K562 (cell line): ENCODE results near the gene SLC1A5.
"Not testable (repeated sequence)": the region's sequence is repeated elsewhere in the genome, so short reads cannot be mapped to it uniquely, and the experiment has no call there.

Experiments used
- EP300 ChIP-seq: IDR thresholded peaks from 2 replicates; pipeline ENCODE4 v1.6.1; 2012; ENCODE audit warnings: low read length, improper control_type of control experiment
- EZH2 ChIP-seq: IDR thresholded peaks from 2 replicates; pipeline ENCODE4 v1.6.1; 2012; ENCODE audit warnings: low read depth, mild to moderate bottlenecking, inconsistent platforms, low read length, borderline replicate concordance
- MCM2 ChIP-seq: fragments of 450-650 bp; IDR thresholded peaks from 2 replicates; pipeline ENCODE4 v1.6.1; 2017; ENCODE audit warnings: low read depth, mild to moderate bottlenecking
- SRF ChIP-seq, 2 experiments: fragments of 250-450, 450-650 bp in 1 of 2; sonication (Bioruptor Pico) in 1 of 2; sonication (generic) in 1 of 2; formaldehyde crosslinking; IDR thresholded peaks; 2 replicates each; pipeline versions ENCODE4 v1.5.0 to v1.5.1; 2020 to 2022; ENCODE audit warnings: mild to moderate bottlenecking in 1 of 2, missing genetic modification reagents in 1 of 2
- ZBTB34 ChIP-seq: fragments of 250-450 bp; sonication (Bioruptor Pico); IDR thresholded peaks from 2 replicates; pipeline ENCODE4 v1.8.0; 2021; ENCODE audit warnings: mild to moderate bottlenecking, moderate library complexity
- ZBTB7A ChIP-seq: IDR thresholded peaks from 2 replicates; pipeline ENCODE4 v1.6.1; 2011; ENCODE audit warnings: low read depth, mild to moderate bottlenecking, low read length, moderate library complexity, borderline replicate concordance; ENCODE audit not compliant: control insufficient read depth
- TF ChIP-seq, protein P1 (sequence below), 3 experiments: IDR thresholded peaks in 2 of 3; conservative IDR thresholded peaks in 1 of 3; 2 replicates each; pipeline ENCODE4 v1.5.1; 2011 to 2012; ENCODE audit warnings: low read length in 3 of 3, mild to moderate bottlenecking in 3 of 3, control low read depth in 2 of 3, improper control_type of control experiment in 1 of 3, inconsistent platforms in 1 of 3, low read depth in 1 of 3, mixed read lengths in 1 of 3, moderate library complexity in 1 of 3; ENCODE audit not compliant: insufficient read depth in 2 of 3
- TF ChIP-seq, protein P2 (sequence below), 2 experiments: fragments of 450-650 bp in 1 of 2; sonication (generic) in 1 of 2; formaldehyde crosslinking in 1 of 2; IDR thresholded peaks; 2 replicates each; pipeline versions ENCODE4 v1.7.1 to v1.9.0; 2016 to 2022; ENCODE audit warnings: inconsistent platforms in 1 of 2, mild to moderate bottlenecking in 1 of 2, missing genetic modification reagents in 1 of 2

GRCh38 chr19:46777956-46778645 is 10.3 kb downstream of the SLC1A5 start:
- TF ChIP-seq, protein P1, sequence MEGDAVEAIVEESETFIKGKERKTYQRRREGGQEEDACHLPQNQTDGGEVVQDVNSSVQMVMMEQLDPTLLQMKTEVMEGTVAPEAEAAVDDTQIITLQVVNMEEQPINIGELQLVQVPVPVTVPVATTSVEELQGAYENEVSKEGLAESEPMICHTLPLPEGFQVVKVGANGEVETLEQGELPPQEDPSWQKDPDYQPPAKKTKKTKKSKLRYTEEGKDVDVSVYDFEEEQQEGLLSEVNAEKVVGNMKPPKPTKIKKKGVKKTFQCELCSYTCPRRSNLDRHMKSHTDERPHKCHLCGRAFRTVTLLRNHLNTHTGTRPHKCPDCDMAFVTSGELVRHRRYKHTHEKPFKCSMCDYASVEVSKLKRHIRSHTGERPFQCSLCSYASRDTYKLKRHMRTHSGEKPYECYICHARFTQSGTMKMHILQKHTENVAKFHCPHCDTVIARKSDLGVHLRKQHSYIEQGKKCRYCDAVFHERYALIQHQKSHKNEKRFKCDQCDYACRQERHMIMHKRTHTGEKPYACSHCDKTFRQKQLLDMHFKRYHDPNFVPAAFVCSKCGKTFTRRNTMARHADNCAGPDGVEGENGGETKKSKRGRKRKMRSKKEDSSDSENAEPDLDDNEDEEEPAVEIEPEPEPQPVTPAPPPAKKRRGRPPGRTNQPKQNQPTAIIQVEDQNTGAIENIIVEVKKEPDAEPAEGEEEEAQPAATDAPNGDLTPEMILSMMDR (IDR thresholded peaks at IDR 0.05 in 2 of 3, conservative IDR thresholded peaks at IDR 0.05 in 1 of 3; ENCODE audit: insufficient read depth in 2 of 3, low read depth in 1 of 3, low read length in 3 of 3), result peak in 1 of 3 experiments; percentile 22; a peak in 1 of 6 replicates
- TF ChIP-seq, protein P2, sequence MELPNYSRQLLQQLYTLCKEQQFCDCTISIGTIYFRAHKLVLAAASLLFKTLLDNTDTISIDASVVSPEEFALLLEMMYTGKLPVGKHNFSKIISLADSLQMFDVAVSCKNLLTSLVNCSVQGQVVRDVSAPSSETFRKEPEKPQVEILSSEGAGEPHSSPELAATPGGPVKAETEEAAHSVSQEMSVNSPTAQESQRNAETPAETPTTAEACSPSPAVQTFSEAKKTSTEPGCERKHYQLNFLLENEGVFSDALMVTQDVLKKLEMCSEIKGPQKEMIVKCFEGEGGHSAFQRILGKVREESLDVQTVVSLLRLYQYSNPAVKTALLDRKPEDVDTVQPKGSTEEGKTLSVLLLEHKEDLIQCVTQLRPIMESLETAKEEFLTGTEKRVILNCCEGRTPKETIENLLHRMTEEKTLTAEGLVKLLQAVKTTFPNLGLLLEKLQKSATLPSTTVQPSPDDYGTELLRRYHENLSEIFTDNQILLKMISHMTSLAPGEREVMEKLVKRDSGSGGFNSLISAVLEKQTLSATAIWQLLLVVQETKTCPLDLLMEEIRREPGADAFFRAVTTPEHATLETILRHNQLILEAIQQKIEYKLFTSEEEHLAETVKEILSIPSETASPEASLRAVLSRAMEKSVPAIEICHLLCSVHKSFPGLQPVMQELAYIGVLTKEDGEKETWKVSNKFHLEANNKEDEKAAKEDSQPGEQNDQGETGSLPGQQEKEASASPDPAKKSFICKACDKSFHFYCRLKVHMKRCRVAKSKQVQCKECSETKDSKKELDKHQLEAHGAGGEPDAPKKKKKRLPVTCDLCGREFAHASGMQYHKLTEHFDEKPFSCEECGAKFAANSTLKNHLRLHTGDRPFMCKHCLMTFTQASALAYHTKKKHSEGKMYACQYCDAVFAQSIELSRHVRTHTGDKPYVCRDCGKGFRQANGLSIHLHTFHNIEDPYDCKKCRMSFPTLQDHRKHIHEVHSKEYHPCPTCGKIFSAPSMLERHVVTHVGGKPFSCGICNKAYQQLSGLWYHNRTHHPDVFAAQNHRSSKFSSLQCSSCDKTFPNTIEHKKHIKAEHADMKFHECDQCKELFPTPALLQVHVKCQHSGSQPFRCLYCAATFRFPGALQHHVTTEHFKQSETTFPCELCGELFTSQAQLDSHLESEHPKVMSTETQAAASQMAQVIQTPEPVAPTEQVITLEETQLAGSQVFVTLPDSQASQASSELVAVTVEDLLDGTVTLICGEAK (IDR thresholded peaks at IDR 0.05), result not testable (repeated sequence)
- TF ChIP-seq, protein P2 (CRISPR knock-in tag; IDR thresholded peaks at IDR 0.05), result not testable (repeated sequence)
- not testable (repeated sequence) for TF ChIP-seq SRF (CRISPR knock-in tag; IDR thresholded peaks at IDR 0.05); EP300; ZBTB7A; EZH2; MCM2; ZBTB34 (CRISPR knock-in tag)
